ENCODE results near the gene TMEM151A.

GRCh38 chr11:66293777-66294625 is 2.3 kb downstream of the TMEM151A start:
- TF ChIP-seq CTCF (IDR thresholded peaks at IDR 0.05) (no peak), EP300 (IDR thresholded peaks at IDR 0.05) (no peak), POLR2A (IDR thresholded peaks at IDR 0.05) (no peak)

Measured in ovary (tissue), 3 donors.